GM21576 (cell line): ENCODE results near the gene WWOX.
"Not testable (repeated sequence)": the region's sequence is repeated elsewhere in the genome, so short reads cannot be mapped to it uniquely, and the experiment has no call there.

Experiments used
- ATAC-seq: cut with Tn5 transposase; IDR thresholded peaks from one replicate; pipeline ENCODE4 v1.9.1; 2021; ENCODE audit warnings: mild to moderate bottlenecking, moderate library complexity; ENCODE audit not compliant: unreplicated experiment

WWOX gene

DNA sequence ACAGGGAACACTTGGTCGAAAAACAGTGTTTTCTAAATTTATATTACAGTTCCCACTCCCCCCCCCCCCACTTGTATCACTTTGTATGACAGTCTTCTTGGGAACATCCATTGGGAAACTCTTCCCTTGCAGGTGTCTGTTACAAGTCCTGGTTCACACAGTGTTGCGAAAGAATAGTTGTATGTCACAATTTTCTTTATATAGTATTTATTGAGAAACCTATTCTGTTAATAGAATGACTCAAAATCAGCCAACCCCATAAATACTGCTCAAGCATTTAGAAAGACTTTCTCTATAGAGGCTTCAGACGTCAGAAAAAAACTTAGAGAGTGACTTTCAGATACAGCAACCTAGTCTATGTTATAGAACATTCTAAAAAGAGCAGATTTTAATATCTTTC is 414.4 kb downstream of the WWOX start:
- no peak for ATAC-seq

DNA sequence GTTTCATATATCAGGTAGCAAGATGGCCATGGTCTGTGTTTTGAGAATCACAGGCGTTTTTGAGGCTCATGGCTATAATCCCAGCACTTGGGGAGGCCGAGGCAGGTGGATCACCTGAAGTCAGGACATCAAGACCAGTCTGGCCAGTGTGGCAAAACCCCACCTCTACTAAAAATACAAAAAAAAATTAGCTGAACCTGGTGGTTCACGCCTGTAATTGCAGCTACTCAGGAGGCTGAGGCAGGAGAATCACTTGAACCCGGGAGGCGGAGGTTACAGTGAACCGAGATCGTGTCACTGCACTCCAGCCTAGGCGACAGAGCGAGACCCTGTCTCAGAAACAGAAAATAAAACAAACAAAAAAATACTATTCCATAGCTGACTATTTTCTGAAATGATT is 415.4 kb downstream of the WWOX start:
- not testable (repeated sequence) for ATAC-seq

DNA sequence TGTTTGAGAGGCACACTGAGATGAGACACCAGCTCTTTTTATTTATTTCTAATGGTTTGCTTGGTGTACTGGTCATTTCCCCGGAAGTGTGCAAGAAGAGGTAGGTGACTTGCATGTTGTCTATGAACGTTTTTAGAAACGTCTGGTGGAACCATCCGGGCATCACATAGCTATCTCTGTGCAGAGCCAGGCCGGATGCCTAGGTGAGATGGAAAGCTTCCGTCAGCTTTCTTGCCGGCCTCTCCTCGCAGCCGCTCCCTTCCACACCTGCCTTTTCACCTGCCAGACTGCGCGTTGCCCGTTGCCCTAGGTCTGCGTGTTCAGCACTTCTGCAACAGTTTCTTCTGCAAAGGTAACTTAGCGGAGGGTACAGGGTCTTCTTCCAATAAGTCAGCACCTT is 416.0 kb downstream of the WWOX start:
- ATAC-seq: no peak

DNA sequence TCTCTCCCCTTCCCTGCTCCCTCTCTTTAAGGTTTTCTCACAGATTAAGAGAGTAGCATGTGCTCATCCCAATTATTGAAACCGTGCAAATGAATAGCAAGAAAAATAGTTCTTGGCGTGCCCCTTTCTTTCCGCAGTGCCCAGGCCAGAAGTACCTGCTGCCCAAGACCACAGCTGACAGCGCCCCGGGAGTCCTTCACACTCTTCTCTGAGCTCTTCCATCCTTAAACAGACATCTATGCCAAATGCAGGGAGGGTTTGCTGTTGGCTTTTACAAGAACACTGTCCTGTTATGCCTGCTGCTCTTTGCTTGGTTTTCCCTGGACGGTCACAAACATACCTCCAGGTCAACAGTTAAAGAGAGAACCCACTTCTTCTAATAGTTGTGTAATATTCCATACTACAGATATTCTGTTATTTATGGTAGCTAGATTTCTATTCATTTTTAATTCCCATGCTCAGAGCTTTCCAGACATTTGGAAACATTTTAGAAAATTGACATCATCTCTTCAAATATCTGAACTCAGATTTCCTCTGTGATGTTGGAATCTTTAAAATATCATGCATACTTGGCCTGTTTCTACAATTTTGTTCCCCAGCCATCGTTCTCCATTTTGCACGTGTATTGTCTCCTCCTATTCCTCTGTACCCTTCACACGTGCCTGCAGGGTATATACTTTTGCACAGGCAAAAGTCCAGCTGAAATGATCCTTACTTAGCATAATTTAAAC is 416.7 kb downstream of the WWOX start:
- ATAC-seq: no peak

DNA sequence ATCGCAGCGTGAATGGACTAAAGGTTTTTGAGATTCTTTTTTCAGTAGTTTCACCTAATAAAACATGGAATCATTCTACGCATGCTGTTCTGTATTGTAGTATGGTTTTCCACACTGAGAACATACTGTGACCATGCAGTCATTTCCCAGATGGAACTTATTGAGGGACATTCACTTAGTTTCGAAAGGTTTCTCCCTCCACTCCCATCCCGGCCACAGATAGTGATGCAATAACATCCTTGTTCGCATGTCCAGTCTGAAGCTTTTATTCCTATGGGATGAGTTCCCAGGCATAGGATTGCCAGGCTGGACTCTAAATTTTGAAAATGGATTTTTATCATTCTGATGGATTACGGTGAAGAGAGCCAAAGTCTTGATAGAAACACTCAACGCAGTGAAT is 420.4 kb downstream of the WWOX start:
- ATAC-seq: no peak

- no peak for ATAC-seq
These were observed 421.0 kb downstream of the WWOX start for GRCh38 chr16:78520470-78520869.

GRCh38 chr16:78522327-78522726 is 422.9 kb downstream of the WWOX start:
- no peak for ATAC-seq

GRCh38 chr16:78523212-78523985 is 423.9 kb downstream of the WWOX start:
- ATAC-seq: no peak

GRCh38 chr16:78524066-78524595 is 424.7 kb downstream of the WWOX start:
- ATAC-seq: no peak

- ATAC-seq: no peak
These were observed 428.8 kb downstream of the WWOX start for GRCh38 chr16:78528265-78528664.

GRCh38 chr16:78529881-78530280 is 430.4 kb downstream of the WWOX start:
- no peak for ATAC-seq

DNA sequence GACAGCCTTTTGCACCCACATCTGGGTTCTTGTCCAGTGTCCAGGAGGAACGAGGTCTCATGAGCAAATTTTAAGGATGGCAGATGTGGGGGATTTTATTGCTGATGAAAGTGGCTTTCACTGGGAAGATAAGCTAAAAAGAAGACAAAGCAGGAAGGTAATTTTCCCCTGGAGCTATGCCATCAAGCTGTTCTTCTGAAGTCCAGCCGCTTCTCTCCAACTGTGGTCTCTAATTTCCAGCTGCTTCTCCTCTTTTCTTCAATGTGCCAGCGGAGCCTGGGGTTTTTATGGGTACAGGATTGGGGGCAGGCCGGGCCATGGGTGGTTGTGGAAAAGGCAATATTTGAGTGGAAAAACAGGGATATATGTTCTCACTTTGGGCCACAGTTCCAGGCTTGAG is 430.8 kb downstream of the WWOX start:
- no peak for ATAC-seq

DNA sequence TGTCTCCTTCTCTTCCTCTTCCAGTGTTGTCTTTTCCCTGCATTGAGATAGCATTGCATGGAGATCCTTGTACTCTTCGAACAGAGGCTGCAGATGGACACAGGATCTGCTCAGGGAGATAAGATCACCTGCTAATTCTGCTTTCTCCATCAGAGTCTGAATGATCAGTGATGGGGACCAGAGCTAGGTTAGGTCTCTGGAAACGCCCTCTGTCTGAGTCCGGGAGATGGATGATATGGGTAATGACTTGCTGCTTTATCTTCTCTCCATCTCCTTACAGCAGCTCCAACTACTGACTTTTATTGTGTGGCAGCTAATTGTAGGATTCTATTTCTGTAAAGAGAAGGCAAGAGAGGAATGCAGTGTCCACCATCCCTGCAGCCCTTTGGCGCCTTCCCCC is 435.6 kb downstream of the WWOX start:
- no peak for ATAC-seq

DNA sequence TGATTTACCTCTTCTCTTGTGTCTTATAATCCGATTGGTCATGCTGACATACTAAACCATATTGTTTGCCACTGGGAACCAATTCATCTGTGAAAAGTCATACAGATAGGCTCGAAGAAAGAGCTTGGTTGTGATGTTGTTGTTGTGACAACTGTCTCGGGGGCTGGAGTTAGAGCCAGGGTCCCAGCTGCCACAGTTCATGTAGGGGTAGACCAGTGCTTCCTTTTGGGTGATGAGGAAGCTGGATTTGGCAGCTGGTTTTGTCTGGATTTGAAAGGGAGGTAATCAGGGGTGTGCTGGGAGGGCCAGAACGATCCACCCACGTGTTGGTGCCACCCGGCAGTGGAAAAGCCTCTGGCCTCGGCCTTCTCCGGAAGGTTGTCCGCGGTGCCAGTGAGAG is 438.1 kb downstream of the WWOX start:
- no peak for ATAC-seq

DNA sequence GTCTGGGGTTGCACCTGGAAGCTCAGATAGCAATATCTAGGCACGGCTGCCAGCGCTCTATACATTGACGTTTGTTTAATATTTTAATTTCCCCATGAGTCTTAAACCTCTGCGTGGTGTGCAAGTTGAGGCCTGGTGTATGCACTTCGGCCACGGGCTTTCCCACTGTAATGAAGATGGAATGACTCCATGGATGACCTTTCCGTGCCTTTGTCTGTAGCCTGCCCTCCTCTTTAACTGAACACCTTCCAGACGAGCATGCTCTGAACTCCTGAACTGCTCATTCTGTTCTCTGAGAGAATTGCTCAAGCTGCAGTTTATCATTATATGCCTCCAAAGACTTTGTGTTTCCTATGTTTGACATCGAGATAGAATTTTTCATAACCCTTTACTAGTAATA is 438.8 kb downstream of the WWOX start:
- ATAC-seq: no peak

GRCh38 chr16:78538919-78539318 is 439.5 kb downstream of the WWOX start:
- no peak for ATAC-seq

GRCh38 chr16:78542419-78542818 is 443.0 kb downstream of the WWOX start:
- ATAC-seq: no peak

- ATAC-seq: no peak
These were observed 443.6 kb downstream of the WWOX start for GRCh38 chr16:78543023-78543422.

DNA sequence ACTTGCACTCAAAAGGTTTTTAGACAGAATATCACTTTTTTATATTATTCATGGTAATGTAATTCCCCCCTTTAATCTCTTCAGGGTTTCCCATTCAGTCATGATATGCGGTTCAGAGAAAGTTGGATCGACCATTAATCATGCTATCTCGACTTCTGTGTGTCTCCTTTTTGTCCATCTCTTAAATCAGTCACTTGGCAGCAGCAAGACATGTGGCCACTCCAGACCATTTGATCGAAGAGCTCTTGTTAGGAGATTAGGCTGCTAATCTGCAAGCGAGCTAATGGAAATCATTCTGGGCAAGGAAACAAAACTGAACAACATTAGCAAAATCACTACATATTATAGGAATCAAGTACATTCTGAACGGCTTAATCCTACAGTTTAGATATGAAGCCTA is 449.9 kb downstream of the WWOX start:
- no peak for ATAC-seq

DNA sequence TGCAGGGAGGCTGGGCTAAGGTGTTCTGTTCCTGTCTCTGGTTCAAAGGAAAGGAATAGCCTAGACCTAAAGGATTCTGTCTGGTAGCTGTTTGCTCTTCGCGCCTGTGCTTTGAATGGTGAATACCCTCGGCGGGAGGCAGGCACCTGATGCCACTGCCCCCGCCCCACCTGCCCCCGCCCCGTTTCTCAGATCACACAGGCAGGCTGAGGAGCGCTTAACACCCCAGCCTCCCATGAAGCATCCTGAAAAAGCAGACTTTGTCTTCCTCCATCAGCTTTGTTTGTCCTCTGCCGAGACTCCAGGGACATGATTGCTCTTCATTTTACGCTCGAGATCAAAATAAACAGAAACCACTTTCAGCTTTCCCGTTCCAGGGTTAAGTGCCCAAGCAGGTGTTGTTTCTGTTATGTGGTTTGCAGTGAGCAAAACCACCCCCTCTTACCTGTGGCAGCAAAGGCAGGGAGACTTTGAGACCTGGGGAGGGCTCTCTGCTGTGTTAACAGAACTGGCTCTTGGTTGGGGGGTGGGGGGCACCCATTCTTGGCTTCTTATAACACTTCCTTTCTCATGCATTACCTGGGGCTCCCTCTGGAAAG is 452.1 kb downstream of the WWOX start:
- ATAC-seq: no peak

DNA sequence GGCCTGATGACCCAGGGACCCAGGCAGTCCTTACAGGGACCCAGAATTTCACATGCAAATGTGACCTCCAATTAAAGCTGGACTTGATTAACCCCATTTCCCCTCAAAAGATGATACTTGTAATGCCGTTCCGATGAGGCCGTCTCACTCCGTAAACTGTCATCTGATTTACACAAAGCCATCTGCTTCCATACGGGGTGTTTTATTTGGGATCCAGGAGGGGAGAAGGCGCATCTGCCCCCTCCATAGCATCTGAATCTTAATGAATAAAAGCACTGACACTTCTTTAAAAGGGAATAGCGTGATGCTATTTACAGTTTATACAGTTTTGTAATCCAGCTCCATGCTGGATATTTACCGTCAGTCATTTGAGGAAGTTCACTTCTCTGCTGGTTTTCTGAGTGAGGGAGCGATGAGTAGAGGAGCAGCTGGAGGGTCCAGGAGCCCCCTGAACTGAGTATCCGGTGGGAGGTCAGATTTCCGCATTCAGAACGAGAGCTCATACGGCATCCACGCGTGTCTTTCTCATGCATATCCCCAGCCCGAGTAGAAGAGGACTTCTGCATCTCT is 452.7 kb downstream of the WWOX start:
- no peak for ATAC-seq

DNA sequence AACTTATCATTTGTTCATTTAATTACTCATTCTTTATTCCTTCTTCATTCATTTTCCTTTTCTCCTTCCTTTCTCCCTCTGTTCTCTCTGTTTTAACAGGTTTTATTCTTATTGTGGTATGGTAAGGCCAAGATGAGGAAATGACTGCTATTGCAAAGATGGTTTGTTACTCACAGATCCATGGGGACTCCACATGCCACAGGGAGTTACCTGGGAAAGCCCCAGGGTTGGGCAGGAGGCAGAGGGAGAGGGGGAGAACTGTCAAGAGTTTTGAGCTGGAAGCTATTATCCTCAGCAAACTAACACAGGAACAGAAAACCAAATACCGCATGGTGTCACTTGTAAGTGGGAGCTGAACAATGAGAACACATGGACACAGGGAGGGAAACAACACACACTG is 453.3 kb downstream of the WWOX start:
- no peak for ATAC-seq
